ENCODE measurements around the gene RBM17.
A peak's percentile ranks its signal among the peaks of the same experiment; 100 is the strongest.
"Not testable (repeated sequence)": the region's sequence is repeated elsewhere in the genome, so short reads cannot be mapped to it uniquely, and the experiment has no call there.

RBM17 gene

DNA sequence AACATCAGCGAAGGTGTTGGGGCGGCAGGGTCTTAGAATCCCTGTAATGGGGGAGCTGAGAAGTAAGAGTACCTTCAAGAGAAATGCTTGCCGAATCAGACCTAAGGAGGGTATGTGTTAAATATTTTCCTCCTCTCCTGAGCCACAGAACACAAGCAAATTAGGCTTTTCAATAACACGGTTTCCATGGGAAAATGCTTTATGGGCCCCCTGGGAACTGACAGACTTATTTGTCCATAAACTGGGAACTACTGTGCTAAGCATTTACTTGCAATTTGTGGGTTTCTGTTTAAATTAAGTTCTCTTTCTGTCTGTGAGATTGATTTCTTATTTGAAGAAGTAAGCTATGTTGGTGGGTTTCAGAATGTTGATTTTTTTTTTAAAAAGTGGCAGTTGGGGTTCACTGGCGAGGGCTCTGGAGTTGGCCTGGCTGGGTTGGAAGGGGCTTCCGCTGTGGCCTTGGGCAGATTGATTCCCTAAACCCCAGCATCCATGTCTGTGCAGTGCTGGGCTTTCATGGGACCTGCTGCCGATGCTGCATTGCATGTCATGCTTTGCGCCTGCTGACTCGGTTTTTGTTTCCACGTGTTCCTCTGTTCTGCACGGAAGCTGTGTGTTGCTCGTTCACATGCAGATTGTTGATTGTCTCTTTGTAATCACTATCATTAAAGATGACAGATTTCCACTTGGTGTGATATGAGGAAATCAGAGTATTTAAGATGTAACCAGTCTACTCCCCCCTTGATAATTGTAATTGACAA, 7.2 kb downstream of the RBM17 start:
- H3K27ac ChIP-seq (ENCODE audit: insufficient read depth, low read length, poor library complexity, severe bottlenecking) = no peak overlapping the region
- no peak for DNase-seq

DNA sequence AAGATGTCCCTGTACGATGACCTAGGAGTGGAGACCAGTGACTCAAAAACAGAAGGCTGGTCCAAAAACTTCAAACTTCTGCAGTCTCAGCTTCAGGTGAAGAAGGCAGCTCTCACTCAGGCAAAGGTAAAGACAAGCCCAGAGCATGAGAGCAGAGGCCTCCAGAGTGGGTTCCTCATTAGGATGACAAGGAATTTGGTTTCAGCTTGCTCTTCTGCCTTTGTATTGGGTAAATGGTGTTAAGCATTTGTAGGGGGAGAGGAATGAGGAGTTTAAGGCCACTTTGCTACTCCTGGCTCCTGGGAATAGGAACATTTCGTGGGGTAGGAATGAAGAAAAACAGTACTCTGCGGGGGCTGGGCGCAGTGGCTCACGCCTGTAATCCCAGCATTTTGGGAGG, 8.2 kb downstream of the RBM17 start:
- Histone ChIP-seq H3K4me1 (ENCODE audit: control insufficient read depth, insufficient read depth, low read length, poor library complexity, severe bottlenecking) (peaks cover 7% of the 10 kb centered on the region), H3K9me3 (ENCODE audit: control insufficient read depth, low read length) (no peaks in the 10 kb centered on the region), H3K36me3 (ENCODE audit: control insufficient read depth, insufficient read depth, low read length) (peaks cover 32% of the 10 kb centered on the region), H3K4me3 (ENCODE audit: insufficient read depth, low read depth, low read length, poor library complexity, severe bottlenecking) (no peak overlapping the region), H3K27me3 (replicated peaks; ENCODE audit: control insufficient read depth, insufficient read depth, low read length, poor library complexity, severe bottlenecking) (no peaks in the 10 kb centered on the region), H3K27ac (ENCODE audit: insufficient read depth, low read length, poor library complexity, severe bottlenecking) (no peak overlapping the region)
- no peak for DNase-seq

More for the DNA sequence above, 7.2 kb downstream of the RBM17 start:
- H3K4me1 ChIP-seq (ENCODE audit: control insufficient read depth, insufficient read depth, low read length, poor library complexity, severe bottlenecking) = peaks cover 18% of the 10 kb centered on the region
- H3K9me3 ChIP-seq (ENCODE audit: control insufficient read depth, low read length) = no peaks in the 10 kb centered on the region
- no peak overlapping the region for H3K4me3 ChIP-seq (ENCODE audit: insufficient read depth, low read depth, low read length, poor library complexity, severe bottlenecking)
- H3K27me3 ChIP-seq (replicated peaks; ENCODE audit: control insufficient read depth, insufficient read depth, low read length, poor library complexity, severe bottlenecking) = no peaks in the 10 kb centered on the region
- peaks cover 29% of the 10 kb centered on the region for H3K36me3 ChIP-seq (ENCODE audit: control insufficient read depth, insufficient read depth, low read length)

DNA sequence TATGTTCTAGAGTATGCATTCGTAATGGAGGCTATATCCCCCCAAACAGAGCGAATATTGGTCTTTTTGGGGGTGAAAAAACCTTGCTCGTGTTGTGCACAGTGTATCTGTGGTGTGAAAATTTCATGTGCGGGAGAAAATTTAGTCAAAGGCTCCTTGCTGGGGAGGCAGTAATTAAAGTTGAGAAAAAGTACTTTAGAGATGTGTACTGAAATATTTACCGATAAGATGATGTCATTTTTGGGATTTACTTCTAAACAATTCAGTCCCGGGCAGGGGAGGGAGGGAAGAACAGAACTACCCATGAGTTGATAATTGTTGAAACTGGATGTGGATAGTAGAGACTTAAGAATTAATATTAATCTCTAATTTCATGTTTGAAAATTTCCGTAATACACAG, 9.3 kb downstream of the RBM17 start:
- peaks cover 40% of the 10 kb centered on the region for H3K36me3 ChIP-seq (ENCODE audit: control insufficient read depth, insufficient read depth, low read length)
- H3K27ac ChIP-seq (ENCODE audit: insufficient read depth, low read length, poor library complexity, severe bottlenecking) = no peak overlapping the region
- peaks cover 4% of the 10 kb centered on the region for H3K4me1 ChIP-seq (ENCODE audit: control insufficient read depth, insufficient read depth, low read length, poor library complexity, severe bottlenecking)
- no peak for DNase-seq
- no peaks in the 10 kb centered on the region for H3K9me3 ChIP-seq (ENCODE audit: control insufficient read depth, low read length)
- no peaks in the 10 kb centered on the region for H3K27me3 ChIP-seq (replicated peaks; ENCODE audit: control insufficient read depth, insufficient read depth, low read length, poor library complexity, severe bottlenecking)
- no peak overlapping the region for H3K4me3 ChIP-seq (ENCODE audit: insufficient read depth, low read depth, low read length, poor library complexity, severe bottlenecking)

DNA sequence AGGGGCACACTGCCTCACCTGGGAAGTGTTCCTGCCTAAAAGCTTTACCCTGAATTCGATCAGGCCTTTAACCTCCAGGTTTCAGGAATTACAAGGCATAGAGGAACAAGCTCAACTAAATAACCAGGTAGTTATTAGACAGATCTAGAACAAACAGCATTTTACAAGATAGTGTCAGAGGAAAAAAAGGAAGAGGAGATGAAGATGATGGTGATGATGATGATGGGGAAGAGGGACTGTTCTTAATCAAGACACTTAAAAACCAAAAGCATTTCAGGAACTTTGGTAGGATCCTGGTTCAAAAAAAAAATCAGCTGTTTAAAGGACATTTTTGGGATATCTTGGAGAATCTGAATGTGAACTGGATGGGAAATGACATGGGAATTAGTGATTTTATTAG, 11.5 kb downstream of the RBM17 start:
- Histone ChIP-seq H3K9me3 (ENCODE audit: control insufficient read depth, low read length) (no peaks in the 10 kb centered on the region), H3K4me1 (ENCODE audit: control insufficient read depth, insufficient read depth, low read length, poor library complexity, severe bottlenecking) (no peaks in the 10 kb centered on the region), H3K4me3 (ENCODE audit: insufficient read depth, low read depth, low read length, poor library complexity, severe bottlenecking) (no peak overlapping the region), H3K36me3 (ENCODE audit: control insufficient read depth, insufficient read depth, low read length) (peaks cover 48% of the 10 kb centered on the region), H3K27ac (ENCODE audit: insufficient read depth, low read length, poor library complexity, severe bottlenecking) (no peak overlapping the region), H3K27me3 (replicated peaks; ENCODE audit: control insufficient read depth, insufficient read depth, low read length, poor library complexity, severe bottlenecking) (no peaks in the 10 kb centered on the region)
- DNase-seq = no peak

DNA sequence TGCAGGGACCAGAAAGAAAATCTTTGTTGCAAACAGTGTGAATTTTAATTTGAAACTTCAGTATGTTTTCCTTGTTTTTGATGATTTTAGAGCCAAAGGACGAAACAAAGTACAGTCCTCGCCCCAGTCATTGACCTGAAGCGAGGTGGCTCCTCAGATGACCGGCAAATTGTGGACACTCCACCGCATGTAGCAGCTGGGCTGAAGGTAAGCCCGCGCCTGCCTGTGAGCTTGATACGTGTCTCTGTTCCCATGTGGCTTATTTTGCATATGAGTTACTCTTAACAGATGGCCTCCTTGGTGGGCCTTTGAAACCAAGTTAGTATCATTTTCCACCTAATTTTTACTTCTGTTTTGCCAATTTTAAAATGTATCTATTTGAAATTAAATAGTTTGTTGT, 12.3 kb downstream of the RBM17 start:
- H3K36me3 ChIP-seq (ENCODE audit: control insufficient read depth, insufficient read depth, low read length) = peaks cover 52% of the 10 kb centered on the region
- H3K27ac ChIP-seq (ENCODE audit: insufficient read depth, low read length, poor library complexity, severe bottlenecking) = no peak overlapping the region
- no peak for DNase-seq
- H3K4me3 ChIP-seq (ENCODE audit: insufficient read depth, low read depth, low read length, poor library complexity, severe bottlenecking) = no peak overlapping the region
- H3K9me3 ChIP-seq (ENCODE audit: control insufficient read depth, low read length) = no peaks in the 10 kb centered on the region
- H3K27me3 ChIP-seq (replicated peaks; ENCODE audit: control insufficient read depth, insufficient read depth, low read length, poor library complexity, severe bottlenecking) = no peaks in the 10 kb centered on the region
- no peaks in the 10 kb centered on the region for H3K4me1 ChIP-seq (ENCODE audit: control insufficient read depth, insufficient read depth, low read length, poor library complexity, severe bottlenecking)

DNA sequence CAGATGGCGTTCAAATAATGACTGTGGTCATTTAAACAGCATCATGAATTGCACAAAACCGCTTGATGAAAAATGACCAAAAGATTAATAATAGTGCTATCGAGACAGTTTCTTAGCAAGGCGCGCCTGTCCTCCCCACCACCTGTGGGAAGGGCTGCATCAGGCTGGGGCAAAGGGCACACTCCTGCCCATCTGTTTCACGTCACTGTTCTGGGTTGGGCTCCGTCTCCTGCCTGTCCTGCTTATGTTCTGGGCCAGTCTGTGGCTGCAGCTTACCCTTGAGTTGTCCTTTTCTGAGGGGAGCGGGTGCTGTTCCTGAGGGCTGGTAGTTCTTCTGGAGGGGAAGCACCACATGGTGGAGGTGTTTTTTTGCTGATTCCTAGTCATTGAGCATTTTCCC, 13.3 kb downstream of the RBM17 start:
- no peak overlapping the region for H3K27ac ChIP-seq (ENCODE audit: insufficient read depth, low read length, poor library complexity, severe bottlenecking)

DNA sequence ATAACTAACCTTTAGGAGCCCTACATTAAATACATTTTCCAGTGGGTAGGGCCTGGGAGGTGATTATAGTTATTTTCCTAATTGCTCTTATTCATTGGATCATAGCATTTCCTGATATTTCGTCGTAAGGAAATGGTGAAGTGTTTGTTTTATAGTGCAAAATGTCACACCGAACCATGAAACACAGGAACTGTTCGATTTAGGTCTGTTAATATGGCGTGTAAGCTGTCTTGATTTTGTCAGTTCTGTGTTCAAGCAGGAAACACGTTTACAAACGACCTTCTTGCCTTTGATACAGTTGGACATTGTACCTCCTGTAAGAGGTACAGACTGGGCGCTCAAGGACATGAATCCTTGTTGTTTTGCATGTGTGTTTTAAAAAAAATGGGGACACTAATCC, 14.8 kb downstream of the RBM17 start:
- Histone ChIP-seq H3K9me3 (ENCODE audit: control insufficient read depth, low read length) (no peaks in the 10 kb centered on the region), H3K4me3 (ENCODE audit: insufficient read depth, low read depth, low read length, poor library complexity, severe bottlenecking) (no peak overlapping the region), H3K27ac (ENCODE audit: insufficient read depth, low read length, poor library complexity, severe bottlenecking) (no peak overlapping the region), H3K27me3 (replicated peaks; ENCODE audit: control insufficient read depth, insufficient read depth, low read length, poor library complexity, severe bottlenecking) (no peaks in the 10 kb centered on the region), H3K36me3 (ENCODE audit: control insufficient read depth, insufficient read depth, low read length) (peaks cover 49% of the 10 kb centered on the region), H3K4me1 (ENCODE audit: control insufficient read depth, insufficient read depth, low read length, poor library complexity, severe bottlenecking) (peaks cover 3% of the 10 kb centered on the region)
- DNase-seq = no peak

More for the DNA sequence above, 13.3 kb downstream of the RBM17 start:
- Histone ChIP-seq H3K36me3 (ENCODE audit: control insufficient read depth, insufficient read depth, low read length) (peaks cover 53% of the 10 kb centered on the region), H3K9me3 (ENCODE audit: control insufficient read depth, low read length) (no peaks in the 10 kb centered on the region), H3K27me3 (replicated peaks; ENCODE audit: control insufficient read depth, insufficient read depth, low read length, poor library complexity, severe bottlenecking) (no peaks in the 10 kb centered on the region), H3K4me1 (ENCODE audit: control insufficient read depth, insufficient read depth, low read length, poor library complexity, severe bottlenecking) (no peaks in the 10 kb centered on the region), H3K4me3 (ENCODE audit: insufficient read depth, low read depth, low read length, poor library complexity, severe bottlenecking) (no peak overlapping the region)
- no peak for DNase-seq

DNA sequence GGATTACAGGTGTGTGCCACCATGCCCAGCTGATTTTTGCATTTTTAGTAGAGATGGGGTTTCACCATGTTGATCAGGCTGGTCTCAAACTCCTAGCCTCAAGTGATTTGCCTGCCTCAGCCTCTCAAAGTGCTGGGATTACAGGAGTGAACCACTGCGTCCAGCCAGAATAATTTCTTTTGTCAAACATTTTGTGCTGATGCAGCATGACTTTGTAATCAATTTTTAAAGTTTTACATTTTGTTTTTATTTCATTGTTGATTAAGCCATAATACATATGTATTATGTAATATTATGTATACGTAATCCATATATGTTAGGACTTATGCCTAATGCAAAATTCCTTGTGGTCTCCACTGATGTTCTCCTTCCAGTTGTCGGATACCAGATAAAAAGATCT, 18.8 kb downstream of the RBM17 start:
- H3K27ac ChIP-seq (ENCODE audit: insufficient read depth, low read length, poor library complexity, severe bottlenecking); H3K27me3 ChIP-seq (replicated peaks; ENCODE audit: control insufficient read depth, insufficient read depth, low read length, poor library complexity, severe bottlenecking); H3K9me3 ChIP-seq (ENCODE audit: control insufficient read depth, low read length); DNase-seq; H3K4me3 ChIP-seq (ENCODE audit: insufficient read depth, low read depth, low read length, poor library complexity, severe bottlenecking): not testable (repeated sequence)
- Histone ChIP-seq H3K36me3 (ENCODE audit: control insufficient read depth, insufficient read depth, low read length) (peaks cover 45% of the 10 kb centered on the region), H3K4me1 (ENCODE audit: control insufficient read depth, insufficient read depth, low read length, poor library complexity, severe bottlenecking) (peaks cover 12% of the 10 kb centered on the region)

DNA sequence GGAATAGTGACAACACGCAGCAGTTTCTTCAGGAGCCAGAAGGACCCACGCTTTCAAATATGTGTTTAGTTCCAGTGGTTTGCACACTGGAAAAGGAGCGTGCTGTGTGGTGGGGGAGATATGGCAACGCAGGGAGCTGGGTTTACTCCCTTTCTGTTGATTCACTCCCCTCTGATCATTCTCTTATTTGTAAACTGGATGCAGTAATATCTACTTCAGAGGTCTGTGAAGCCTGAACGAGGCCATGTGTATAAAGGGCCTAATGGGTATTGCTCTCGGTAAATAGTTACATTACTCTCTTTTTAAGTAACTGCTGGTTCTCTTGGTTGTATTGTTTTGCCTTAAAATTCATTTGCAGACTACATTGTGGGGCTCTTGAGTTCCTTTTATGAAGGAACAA, 19.2 kb downstream of the RBM17 start:
- Histone ChIP-seq H3K4me3 (ENCODE audit: insufficient read depth, low read depth, low read length, poor library complexity, severe bottlenecking) (no peak overlapping the region), H3K27me3 (replicated peaks; ENCODE audit: control insufficient read depth, insufficient read depth, low read length, poor library complexity, severe bottlenecking) (no peaks in the 10 kb centered on the region), H3K27ac (ENCODE audit: insufficient read depth, low read length, poor library complexity, severe bottlenecking) (no peak overlapping the region), H3K36me3 (ENCODE audit: control insufficient read depth, insufficient read depth, low read length) (peaks cover 47% of the 10 kb centered on the region), H3K9me3 (ENCODE audit: control insufficient read depth, low read length) (no peaks in the 10 kb centered on the region), H3K4me1 (ENCODE audit: control insufficient read depth, insufficient read depth, low read length, poor library complexity, severe bottlenecking) (peaks cover 12% of the 10 kb centered on the region)
- DNase-seq = no peak

DNA sequence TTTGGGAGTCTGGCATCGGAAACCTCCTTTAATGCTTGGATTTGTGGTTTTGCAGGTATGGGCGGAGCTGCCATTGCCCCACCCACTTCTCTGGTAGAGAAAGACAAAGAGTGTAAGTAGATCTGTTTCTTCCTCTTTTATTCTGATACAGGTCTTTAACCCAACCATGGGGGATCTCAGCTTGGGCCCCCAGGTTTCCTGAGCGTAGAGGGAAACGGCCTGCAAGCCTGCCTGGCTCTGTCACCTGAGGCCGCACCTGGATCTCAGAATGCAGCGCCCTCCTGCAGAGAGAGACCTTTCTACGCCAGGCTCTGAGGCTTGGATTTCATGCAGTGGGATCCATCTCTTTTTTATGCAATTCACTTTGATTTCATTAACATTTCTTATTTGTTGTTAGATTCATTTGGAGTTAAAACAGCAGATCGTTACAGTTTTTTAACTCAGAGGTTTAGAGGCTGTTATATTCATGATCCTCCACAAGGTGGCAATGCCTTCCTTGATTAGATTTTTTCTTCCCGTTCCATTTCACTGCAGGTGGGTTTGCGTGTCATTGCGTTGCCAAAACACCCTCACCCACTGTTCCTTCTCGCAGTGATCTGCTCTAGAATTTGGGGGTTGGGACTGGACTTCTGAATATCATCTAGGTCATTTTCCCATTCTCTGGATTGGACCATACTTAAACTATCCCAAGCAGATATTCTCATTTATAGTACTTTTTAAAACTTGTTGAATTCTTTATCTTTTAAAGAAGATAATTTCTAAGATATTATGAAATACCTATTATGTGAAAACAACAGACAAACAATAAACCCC, 20.0 kb downstream of the RBM17 start:
- Histone ChIP-seq H3K4me3 (ENCODE audit: insufficient read depth, low read depth, low read length, poor library complexity, severe bottlenecking) (no peak overlapping the region), H3K9me3 (ENCODE audit: control insufficient read depth, low read length) (no peaks in the 10 kb centered on the region), H3K36me3 (ENCODE audit: control insufficient read depth, insufficient read depth, low read length) (peaks cover 51% of the 10 kb centered on the region), H3K27me3 (replicated peaks; ENCODE audit: control insufficient read depth, insufficient read depth, low read length, poor library complexity, severe bottlenecking) (no peaks in the 10 kb centered on the region), H3K4me1 (ENCODE audit: control insufficient read depth, insufficient read depth, low read length, poor library complexity, severe bottlenecking) (peaks cover 12% of the 10 kb centered on the region), H3K27ac (ENCODE audit: insufficient read depth, low read length, poor library complexity, severe bottlenecking) (peak overlapping the region; percentile 68)
- peak in 1 of 3 donors; percentile 23 for DNase-seq

Measured in effector memory CD4-positive, alpha-beta T cell (primary cell).